Mesodermal cell (in vitro differentiated cells): ENCODE results near the gene TLE5.
A peak's percentile ranks its signal among the peaks of the same experiment; 100 is the strongest.
"Not testable (repeated sequence)": the region's sequence is repeated elsewhere in the genome, so short reads cannot be mapped to it uniquely, and the experiment has no call there.

ENCODE experiments used
- H3K27ac ChIP-seq: 2 replicates; pipeline ENCODE4 v1.7.0; 2013; ENCODE audit warnings: mild to moderate bottlenecking, low read depth, low read length, moderate library complexity; ENCODE audit not compliant: severe bottlenecking
- H3K36me3 ChIP-seq: 2 replicates; pipeline ENCODE4 v1.7.1; 2013; ENCODE audit warnings: mild to moderate bottlenecking, low read length, moderate library complexity; ENCODE audit not compliant: control insufficient read depth, insufficient read depth
- H3K4me1 ChIP-seq: one replicate; pipeline ENCODE4 v1.7.1; 2013; ENCODE audit warnings: mild to moderate bottlenecking, low read length; ENCODE audit not compliant: insufficient read depth, control insufficient read depth, poor library complexity, severe bottlenecking
- H3K4me3 ChIP-seq: 2 replicates; pipeline ENCODE4 v1.7.0; 2013; ENCODE audit warnings: low read length, control low read depth, mild to moderate bottlenecking; ENCODE audit not compliant: insufficient read depth, poor library complexity, severe bottlenecking; ENCODE audit errors: extremely low read depth
- H3K9me3 ChIP-seq: 2 replicates; pipeline ENCODE4 v1.7.1; 2013; ENCODE audit warnings: mild to moderate bottlenecking, low read length, moderate library complexity; ENCODE audit not compliant: control insufficient read depth
- WGBS, 2 experiments: methylation state at CpG; one replicate each; pipeline ENCODE4 v1.1.5; 2013; ENCODE audit warnings: missing lambda C conversion rate in 2 of 2; ENCODE audit not compliant: insufficient coverage in 2 of 2; 5-methylcytosine and 5-hydroxymethylcytosine counted together

The TLE5 gene

DNA sequence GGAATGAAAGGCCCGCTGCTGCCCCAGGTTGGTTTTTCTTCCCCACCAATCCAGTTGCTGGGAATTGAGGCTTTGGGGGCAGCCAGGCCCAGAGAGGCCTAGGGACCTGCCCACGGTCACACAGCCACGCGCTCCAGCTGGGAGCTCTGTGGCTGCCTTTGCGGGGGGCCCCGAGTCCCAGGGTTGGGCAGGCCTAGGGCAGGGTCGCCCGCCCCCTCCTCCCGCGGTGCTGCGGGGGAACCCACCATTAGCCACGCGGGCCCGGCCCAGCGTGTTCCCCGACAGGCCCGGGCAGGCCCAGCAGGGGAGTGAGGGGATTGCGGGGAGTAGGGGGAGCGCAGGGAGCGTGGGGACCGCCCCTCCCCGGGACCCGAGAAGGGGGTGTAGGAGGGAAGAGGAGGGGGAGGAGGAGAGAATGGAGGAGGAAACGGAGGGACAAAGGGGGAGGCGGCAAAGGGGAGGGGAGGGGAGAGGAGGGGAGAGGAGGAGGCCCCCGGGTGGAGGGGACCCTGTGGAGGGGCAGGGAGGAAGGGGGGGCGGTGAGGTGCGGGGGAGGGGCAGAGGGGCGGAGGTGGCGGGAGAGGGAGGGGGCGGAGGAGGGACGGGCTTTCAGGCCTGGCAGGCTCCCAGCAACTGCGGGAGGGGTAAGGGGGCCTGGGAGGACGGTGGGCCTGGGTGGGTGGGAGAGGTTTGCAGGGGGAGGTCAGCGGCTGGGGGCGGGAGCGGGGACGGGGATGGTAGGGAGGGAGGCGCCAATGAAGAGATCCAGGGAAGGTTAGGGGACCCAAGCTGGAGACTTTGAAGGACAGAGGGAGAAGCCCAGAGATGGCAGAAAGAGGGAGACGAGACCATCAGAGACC lies 20.3 kb downstream of the TLE5 start:
- Histone ChIP-seq H3K36me3 (no peaks in the 10 kb centered on the region), H3K4me1 (no peaks in the 10 kb centered on the region), H3K4me3 (peak overlapping the region; percentile 1), H3K9me3 (no peaks in the 10 kb centered on the region), H3K27ac (no peak overlapping the region)
- 15 to 22% methylated on average over 11 to 15 of the region's 40 CpGs for WGBS, 2 experiments

DNA sequence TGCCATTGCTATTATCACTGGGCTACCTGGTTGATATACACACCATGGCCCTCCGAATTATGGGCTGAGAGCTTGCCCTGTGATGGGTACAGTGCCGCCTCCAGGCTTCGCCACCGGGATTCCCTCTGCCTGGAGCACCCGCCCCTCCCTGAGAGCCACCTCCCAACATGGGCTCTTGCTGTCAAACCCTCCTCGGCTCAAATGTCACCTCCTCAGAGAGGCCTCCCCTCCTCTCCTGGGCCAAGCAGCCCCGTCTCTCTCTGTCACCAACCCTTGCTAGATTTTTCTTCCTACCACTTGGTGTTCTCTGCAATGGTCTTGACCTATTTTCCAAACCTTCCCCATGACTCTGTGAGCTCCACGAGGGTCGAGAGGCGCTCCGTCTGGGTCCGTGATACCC lies 21.0 kb downstream of the TLE5 start:
- Histone ChIP-seq H3K27ac (no peak overlapping the region), H3K4me1 (no peaks in the 10 kb centered on the region), H3K36me3 (no peaks in the 10 kb centered on the region), H3K4me3 (no peak overlapping the region), H3K9me3 (no peaks in the 10 kb centered on the region)
- 35 to 41% methylated on average over 10 to 12 of the region's 12 CpGs for WGBS, 2 experiments

- no peaks in the 10 kb centered on the region for H3K9me3 ChIP-seq
- H3K36me3 ChIP-seq, result no peaks in the 10 kb centered on the region
- H3K4me3 ChIP-seq, result no peak overlapping the region
- 80 to 87% methylated on average over 10 to 15 of the region's 17 CpGs for WGBS, 2 experiments
- no peak overlapping the region for H3K27ac ChIP-seq
- peaks cover 7% of the 10 kb centered on the region for H3K4me1 ChIP-seq
Measured at GRCh38 chr19:3039641-3040077, 22.6 kb downstream of the TLE5 start.

GRCh38 chr19:3039125-3039524 lies 23.2 kb downstream of the TLE5 start:
- Histone ChIP-seq H3K4me3 (no peak overlapping the region), H3K36me3 (no peaks in the 10 kb centered on the region), H3K27ac (no peak overlapping the region), H3K9me3 (no peaks in the 10 kb centered on the region), H3K4me1 (peaks cover 12% of the 10 kb centered on the region)
- 80% methylated on average over 2 to 3 of the region's 5 CpGs for WGBS, 2 experiments

- no peaks in the 10 kb centered on the region for H3K9me3 ChIP-seq
- WGBS, 2 experiments, result 85 to 90% methylated on average over 4 to 5 of the region's 5 CpGs
- no peaks in the 10 kb centered on the region for H3K36me3 ChIP-seq
Measured at GRCh38 chr19:3038214-3038613, 24.1 kb downstream of the TLE5 start.

DNA sequence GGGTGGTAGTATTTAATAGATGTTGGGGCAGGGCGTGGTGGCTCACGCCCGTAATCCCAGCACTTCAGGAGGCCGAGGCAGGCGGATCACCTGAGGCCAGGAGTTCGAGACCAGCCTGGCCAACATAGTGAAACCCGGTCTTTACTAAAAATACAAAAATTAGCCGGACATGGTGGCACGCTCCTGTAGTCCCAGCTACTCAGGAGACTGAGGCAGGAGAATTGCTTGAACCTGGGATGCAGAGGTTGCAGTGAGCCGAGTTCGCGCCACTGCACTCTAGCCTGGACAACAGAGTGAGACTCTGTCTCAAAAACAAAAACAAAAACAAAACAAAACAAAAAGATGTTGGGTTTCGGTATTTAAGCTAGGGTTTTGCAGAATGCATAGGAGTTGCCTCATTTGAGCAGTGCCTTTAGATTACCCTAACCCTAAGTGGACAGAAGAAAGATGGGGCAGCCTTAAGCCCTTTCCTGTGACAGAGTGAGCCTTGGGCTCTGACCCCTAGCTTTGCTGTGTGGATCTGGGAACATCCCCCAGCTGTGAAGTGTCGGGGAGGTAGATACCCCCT lies 25.2 kb downstream of the TLE5 start:
- peaks cover 16% of the 10 kb centered on the region for H3K4me1 ChIP-seq
- H3K27ac ChIP-seq, H3K36me3 ChIP-seq, H3K9me3 ChIP-seq, H3K4me3 ChIP-seq: not testable (repeated sequence)
- 42 to 47% methylated on average over 10 to 11 of the region's 14 CpGs for WGBS, 2 experiments

More at GRCh38 chr19:3038214-3038613, 24.1 kb downstream of the TLE5 start:
- H3K27ac ChIP-seq, result no peak overlapping the region
- H3K4me3 ChIP-seq, result no peak overlapping the region
- H3K4me1 ChIP-seq, result peaks cover 16% of the 10 kb centered on the region

DNA sequence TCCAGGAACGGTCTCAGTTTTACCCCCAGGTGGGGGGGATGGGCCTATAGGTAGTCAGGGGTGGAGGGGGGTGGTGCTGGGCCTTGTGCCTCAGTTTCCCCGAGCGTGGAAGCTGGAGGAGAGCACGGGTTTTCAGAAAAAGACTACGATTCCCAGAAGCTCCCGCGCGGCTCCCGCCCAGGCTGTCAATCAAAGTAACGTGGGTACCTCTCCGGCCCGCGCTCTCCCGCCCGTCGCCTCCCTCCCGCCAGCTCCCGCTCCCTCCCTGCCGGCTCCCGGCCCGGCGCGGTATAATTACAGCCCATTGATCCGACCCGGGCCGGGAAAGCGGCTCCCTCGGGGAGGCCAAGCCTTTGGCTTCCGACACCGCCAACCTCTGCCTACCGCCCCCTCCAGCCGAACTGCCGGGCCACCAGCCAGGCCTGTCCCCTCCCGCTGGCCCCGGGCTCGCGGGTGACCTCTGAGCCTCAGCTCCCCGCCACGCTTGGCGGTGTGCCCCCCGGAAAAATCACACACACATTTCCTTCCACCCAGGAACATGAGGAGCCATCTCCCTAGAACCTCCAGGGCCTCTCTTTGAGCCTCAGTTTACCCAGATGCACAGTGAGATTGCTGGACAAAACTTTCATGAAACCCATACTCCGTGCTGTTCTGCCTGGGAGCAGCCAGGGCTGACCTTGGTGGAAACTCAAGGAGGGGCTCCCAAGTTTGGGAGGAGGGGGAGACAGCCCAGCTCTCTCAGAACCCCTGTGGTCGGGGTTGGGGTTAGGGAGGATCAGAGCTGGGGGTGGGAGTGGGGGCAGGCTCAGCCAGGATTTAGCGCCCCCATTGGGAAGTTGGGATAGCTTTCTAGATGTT lies 25.9 kb downstream of the TLE5 start:
- Histone ChIP-seq H3K4me1 (peaks cover 16% of the 10 kb centered on the region), H3K36me3 (no peaks in the 10 kb centered on the region), H3K27ac (peak overlapping the region; percentile 73), H3K4me3 (peak overlapping the region; percentile 61), H3K9me3 (no peaks in the 10 kb centered on the region)
- 0 to 1% methylated on average over 32 to 38 of the region's 44 CpGs for WGBS, 2 experiments

DNA sequence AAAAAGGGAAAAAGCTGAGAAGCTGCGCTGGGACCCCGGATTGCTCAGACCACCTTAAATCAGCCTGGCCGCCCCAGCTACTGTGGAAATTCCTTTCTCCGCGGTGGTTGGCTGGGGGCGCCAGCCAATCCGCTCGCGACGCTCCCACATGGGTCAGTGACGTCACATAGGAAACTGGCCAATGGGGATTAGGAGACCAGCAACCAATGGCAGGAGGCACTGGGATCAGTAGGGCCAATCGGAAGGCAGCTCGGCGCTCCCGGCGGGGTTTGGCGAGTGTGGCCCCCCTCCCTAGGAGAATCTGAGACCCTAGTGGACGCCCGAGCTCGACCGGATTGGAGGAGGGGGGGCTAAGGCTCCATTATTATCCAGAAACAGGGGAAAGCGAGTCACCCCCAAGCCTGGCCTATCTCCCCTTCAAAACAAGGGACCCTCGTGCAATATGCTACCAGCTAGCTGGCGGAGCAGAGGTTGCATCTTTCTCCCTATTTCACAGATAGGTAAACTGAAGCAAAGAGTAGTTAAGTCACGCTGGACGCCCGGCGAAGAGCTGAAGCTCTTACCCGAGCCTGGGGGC lies 26.7 kb downstream of the TLE5 start:
- Histone ChIP-seq H3K27ac (peak overlapping the region; percentile 74), H3K4me3 (peak overlapping the region; percentile 61), H3K9me3 (no peaks in the 10 kb centered on the region), H3K4me1 (peaks cover 16% of the 10 kb centered on the region), H3K36me3 (no peaks in the 10 kb centered on the region)
- 0 to 2% methylated on average over 17 of the region's 29 CpGs for WGBS, 2 experiments

DNA sequence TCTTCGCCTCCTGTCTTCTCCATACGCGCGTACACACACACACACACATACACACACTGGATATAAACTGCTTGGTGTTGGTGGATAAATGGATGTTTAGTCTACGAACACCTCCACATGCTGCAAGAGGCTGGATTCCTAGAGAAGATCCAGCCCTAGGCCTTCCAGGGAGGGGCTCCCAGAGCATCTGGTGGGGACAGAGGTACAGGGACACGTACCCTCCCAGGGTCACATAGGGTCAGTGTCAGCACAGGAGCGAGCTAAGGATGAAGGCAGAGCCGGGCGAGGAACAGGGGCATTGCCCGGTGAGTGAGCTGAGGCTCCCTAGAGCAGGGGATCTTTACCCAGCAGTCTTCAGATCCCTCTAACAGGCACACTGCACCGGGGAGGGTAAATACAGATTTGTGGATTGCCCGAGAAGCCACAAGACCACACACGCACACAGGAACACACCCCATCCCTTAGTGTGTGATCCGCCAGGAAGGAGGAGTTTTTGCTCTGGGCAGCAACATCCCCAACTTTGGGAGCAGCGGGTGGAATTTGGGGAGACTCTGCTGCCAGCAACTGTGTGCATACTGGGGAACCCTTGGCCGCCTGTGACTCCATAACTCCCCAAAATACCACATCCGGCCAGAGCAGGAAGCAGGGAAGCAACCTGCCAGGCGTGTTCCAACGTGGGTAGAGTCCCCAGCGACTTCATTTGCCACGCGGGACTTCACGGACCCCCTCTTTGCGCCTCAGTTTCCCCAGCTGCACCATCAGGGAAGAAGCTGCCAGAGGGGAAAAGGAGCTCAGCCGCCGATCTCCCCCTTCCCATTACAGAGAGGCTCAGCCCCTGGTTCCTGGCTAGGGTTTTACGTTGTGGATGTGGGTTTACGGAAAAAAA lies 27.4 kb downstream of the TLE5 start:
- H3K4me3 ChIP-seq, result peak overlapping the region; percentile 61
- peak overlapping the region; percentile 74 for H3K27ac ChIP-seq
- no peaks in the 10 kb centered on the region for H3K9me3 ChIP-seq
- H3K4me1 ChIP-seq, result peaks cover 16% of the 10 kb centered on the region
- 11 to 13% methylated on average over 12 to 17 of the region's 28 CpGs for WGBS, 2 experiments
- no peaks in the 10 kb centered on the region for H3K36me3 ChIP-seq

GRCh38 chr19:3034406-3034655 lies 28.0 kb downstream of the TLE5 start:
- Histone ChIP-seq H3K4me1 (peaks cover 16% of the 10 kb centered on the region), H3K9me3 (no peaks in the 10 kb centered on the region), H3K36me3 (no peaks in the 10 kb centered on the region), H3K27ac (peak overlapping the region; percentile 74), H3K4me3 (no peak overlapping the region)
